ENCODE results near the gene FRA10AC1. TPM values are rescaled to one million over a fixed set of nuclear protein-coding genes. Genes with fewer than 3 reads are reported as not detected.

Gene FRA10AC1
- total and polyA plus RNA-seq, 2 of the 4 experiments (the other 2 are of a cell fraction), result 1.6 to 4.9 TPM

GRCh38 chr10:93670372-93670771 lies 32.0 kb downstream of the FRA10AC1 start:
- Histone ChIP-seq H4K20me1 (ENCODE audit: insufficient read depth, low read length) (no peaks in the 10 kb centered on the region), H3K4ac (ENCODE audit: low read depth, low read length) (no peak overlapping the region), H3K56ac (ENCODE audit: extremely low read depth, insufficient read depth, low read length) (no peak overlapping the region), H2BK5ac (ENCODE audit: low read depth, low read length, poor library complexity, severe bottlenecking) (no peak overlapping the region), H3K79me1 (ENCODE audit: low read depth in 1 of 2, low read length in 2 of 2) (no peaks in the 10 kb centered on the region; a peak in 1 of 4 replicates), H3K23ac (ENCODE audit: low read depth, low read length) (no peak overlapping the region), H3K4me2 (ENCODE audit: low read depth, low read length) (no peak overlapping the region), H2AFZ (replicated peaks; ENCODE audit: low read length, poor library complexity) (no peak overlapping the region), H4K5ac (ENCODE audit: low read depth, low read length) (no peak overlapping the region), H2BK120ac (ENCODE audit: low read depth, low read length) (no peak overlapping the region), H3K14ac (replicated peaks; ENCODE audit: low read depth, low read length) (no peak overlapping the region), H3K9me1 (ENCODE audit: insufficient read depth, low read length) (no peaks in the 10 kb centered on the region), H3K18ac (ENCODE audit: low read depth, low read length) (no peak overlapping the region), H2AK9ac (replicated peaks; ENCODE audit: low read depth, low read length, poor library complexity) (no peak overlapping the region), H3K36me3 (ENCODE audit: control insufficient read depth, insufficient read depth, low read length) (peaks cover 14% of the 10 kb centered on the region), H3K9ac (ENCODE audit: low read depth, low read length) (no peak overlapping the region), H2BK20ac (ENCODE audit: low read depth, low read length) (no peak overlapping the region), H2AK5ac (ENCODE audit: low read depth, low read length) (no peak overlapping the region), H3K27ac (ENCODE audit: insufficient read depth, low read length) (no peak overlapping the region), H3K4me1 (ENCODE audit: control insufficient read depth, insufficient read depth, low read length) (no peaks in the 10 kb centered on the region), H4K8ac (ENCODE audit: low read depth in 2 of 2, low read length in 2 of 2) (no peak overlapping the region), H3K27me3 (ENCODE audit: control insufficient read depth, insufficient read depth, low read length) (no peaks in the 10 kb centered on the region), H3K4me3 (ENCODE audit: insufficient read depth, low read depth, low read length) (no peak overlapping the region), H3K9me3 (ENCODE audit: control insufficient read depth, insufficient read depth, low read length) (no peaks in the 10 kb centered on the region), H2BK15ac (ENCODE audit: low read depth, low read length) (no peak overlapping the region), H4K91ac (ENCODE audit: insufficient read depth, low read depth, low read length) (no peak overlapping the region)
- POLR2A ChIA-PET (ENCODE audit: unreplicated experiment), result no interaction called here
- in situ Hi-C loops (cut with MboI; ENCODE audit: low sequenced_read_pairs) (loop anchor here (10.0 kb wide), 1 partner anchor 116 kb away; no protein-coding TSS in a partner anchor), dilution Hi-C loops (cut with HindIII; ENCODE audit: low sequenced_read_pairs, unreplicated experiment) (no loop called here), intact Hi-C loops (cut with micrococcal nuclease) (no loop called here)
- no peak for DNase-seq
- CTCF ChIA-PET, result interaction anchor here (0.8 to 1.4 kb wide), 2 partner anchors 10 to 115 kb away, joined by 3 to 4 read pairs; no protein-coding TSS in a partner anchor
- no peak for ATAC-seq (ENCODE audit: low read depth)
- TF ChIP-seq RFX5 (IDR thresholded peaks at IDR 0.05; ENCODE audit: low read depth, low read length) (no peak), ELK1 (IDR thresholded peaks at IDR 0.05; ENCODE audit: borderline replicate concordance, low read depth, low read length) (no peak), SMC3 (IDR thresholded peaks at IDR 0.05; ENCODE audit: low read depth, low read length) (no peak), RAD21 (IDR thresholded peaks at IDR 0.05; ENCODE audit: low read length) (no peak), POLR2A (IDR thresholded peaks at IDR 0.05; ENCODE audit: low read depth, low read length) (no peak), MAFK (IDR thresholded peaks at IDR 0.05; ENCODE audit: low read depth, low read length) (no peak), CHD1 (IDR thresholded peaks at IDR 0.05; ENCODE audit: low read depth, low read length) (no peak), USF2 (IDR thresholded peaks at IDR 0.05; ENCODE audit: low read depth, low read length) (no peak), BHLHE40 (IDR thresholded peaks at IDR 0.05; ENCODE audit: low read depth, low read length) (no peak), MXI1 (IDR thresholded peaks at IDR 0.05; ENCODE audit: borderline replicate concordance, low read depth, low read length) (no peak), NFE2L2 (IDR thresholded peaks at IDR 0.05; ENCODE audit: low read depth, low read length) (no peak), RCOR1 (IDR thresholded peaks at IDR 0.05; ENCODE audit: insufficient replicate concordance, low read length) (no peak), CEBPB (IDR thresholded peaks at IDR 0.05; ENCODE audit: low read depth, low read length) (no peak)
- TF ChIP-seq, protein P1, sequence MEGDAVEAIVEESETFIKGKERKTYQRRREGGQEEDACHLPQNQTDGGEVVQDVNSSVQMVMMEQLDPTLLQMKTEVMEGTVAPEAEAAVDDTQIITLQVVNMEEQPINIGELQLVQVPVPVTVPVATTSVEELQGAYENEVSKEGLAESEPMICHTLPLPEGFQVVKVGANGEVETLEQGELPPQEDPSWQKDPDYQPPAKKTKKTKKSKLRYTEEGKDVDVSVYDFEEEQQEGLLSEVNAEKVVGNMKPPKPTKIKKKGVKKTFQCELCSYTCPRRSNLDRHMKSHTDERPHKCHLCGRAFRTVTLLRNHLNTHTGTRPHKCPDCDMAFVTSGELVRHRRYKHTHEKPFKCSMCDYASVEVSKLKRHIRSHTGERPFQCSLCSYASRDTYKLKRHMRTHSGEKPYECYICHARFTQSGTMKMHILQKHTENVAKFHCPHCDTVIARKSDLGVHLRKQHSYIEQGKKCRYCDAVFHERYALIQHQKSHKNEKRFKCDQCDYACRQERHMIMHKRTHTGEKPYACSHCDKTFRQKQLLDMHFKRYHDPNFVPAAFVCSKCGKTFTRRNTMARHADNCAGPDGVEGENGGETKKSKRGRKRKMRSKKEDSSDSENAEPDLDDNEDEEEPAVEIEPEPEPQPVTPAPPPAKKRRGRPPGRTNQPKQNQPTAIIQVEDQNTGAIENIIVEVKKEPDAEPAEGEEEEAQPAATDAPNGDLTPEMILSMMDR (conservative IDR thresholded peaks at IDR 0.05; ENCODE audit: low read depth, low read length), result no peak
- BruUV-seq (replicated peaks), result no TSS peak
